ENCODE measurements around the gene KCNMA1. TPM values are rescaled to one million over a fixed set of nuclear protein-coding genes. Genes with fewer than 3 reads are reported as not detected.

KCNMA1 gene
- total RNA-seq, 4 donors from 2014 or later: 10.1 to 32.6 (median 20.1) TPM

DNA sequence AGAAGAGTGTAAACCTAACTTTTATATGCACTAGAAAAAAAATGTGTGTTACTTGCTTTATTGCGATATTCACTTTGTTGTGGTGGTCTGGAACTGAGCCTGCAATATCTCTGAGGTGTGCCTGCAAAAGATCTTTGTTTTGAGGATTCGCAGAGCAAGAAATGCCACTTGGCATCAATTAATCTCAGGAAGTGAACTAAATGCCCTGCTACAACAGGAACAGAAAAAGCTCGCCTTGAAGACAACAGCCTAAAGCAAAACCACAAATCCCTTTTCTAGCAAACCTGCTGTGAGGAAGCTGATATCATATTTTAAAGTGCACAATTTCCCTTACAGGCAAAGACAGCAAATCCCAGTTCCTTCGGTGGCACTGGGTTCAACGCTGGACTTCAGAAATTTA, 675.8 kb downstream of the KCNMA1 start:
- DNase-seq (ENCODE audit: low spot score) (no peak), ATAC-seq (ENCODE audit: low FRiP score) (no peak)
- TF ChIP-seq, protein P1, sequence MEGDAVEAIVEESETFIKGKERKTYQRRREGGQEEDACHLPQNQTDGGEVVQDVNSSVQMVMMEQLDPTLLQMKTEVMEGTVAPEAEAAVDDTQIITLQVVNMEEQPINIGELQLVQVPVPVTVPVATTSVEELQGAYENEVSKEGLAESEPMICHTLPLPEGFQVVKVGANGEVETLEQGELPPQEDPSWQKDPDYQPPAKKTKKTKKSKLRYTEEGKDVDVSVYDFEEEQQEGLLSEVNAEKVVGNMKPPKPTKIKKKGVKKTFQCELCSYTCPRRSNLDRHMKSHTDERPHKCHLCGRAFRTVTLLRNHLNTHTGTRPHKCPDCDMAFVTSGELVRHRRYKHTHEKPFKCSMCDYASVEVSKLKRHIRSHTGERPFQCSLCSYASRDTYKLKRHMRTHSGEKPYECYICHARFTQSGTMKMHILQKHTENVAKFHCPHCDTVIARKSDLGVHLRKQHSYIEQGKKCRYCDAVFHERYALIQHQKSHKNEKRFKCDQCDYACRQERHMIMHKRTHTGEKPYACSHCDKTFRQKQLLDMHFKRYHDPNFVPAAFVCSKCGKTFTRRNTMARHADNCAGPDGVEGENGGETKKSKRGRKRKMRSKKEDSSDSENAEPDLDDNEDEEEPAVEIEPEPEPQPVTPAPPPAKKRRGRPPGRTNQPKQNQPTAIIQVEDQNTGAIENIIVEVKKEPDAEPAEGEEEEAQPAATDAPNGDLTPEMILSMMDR (IDR thresholded peaks at IDR 0.05): no peak

GRCh38 chr10:76959111-76959510, 678.5 kb downstream of the KCNMA1 start:
- TF ChIP-seq, protein P1 (IDR thresholded peaks at IDR 0.05): no peak
- no peak for DNase-seq (ENCODE audit: low spot score)
- no peak for ATAC-seq (ENCODE audit: low FRiP score)

- DNase-seq (ENCODE audit: low spot score) (no peak), ATAC-seq (ENCODE audit: low FRiP score) (no peak)
- TF ChIP-seq, protein P1 (IDR thresholded peaks at IDR 0.05): no peak
These were observed 682.8 kb downstream of the KCNMA1 start for GRCh38 chr10:76954838-76955237.

- DNase-seq (ENCODE audit: low spot score) (no peak), ATAC-seq (ENCODE audit: low FRiP score) (no peak)
- TF ChIP-seq, protein P1 (IDR thresholded peaks at IDR 0.05): no peak
These were observed 687.3 kb downstream of the KCNMA1 start for GRCh38 chr10:76950354-76950753.

GRCh38 chr10:76946270-76946669, 691.3 kb downstream of the KCNMA1 start:
- ATAC-seq (ENCODE audit: low FRiP score) (no peak), DNase-seq (ENCODE audit: low spot score) (no peak)

DNA sequence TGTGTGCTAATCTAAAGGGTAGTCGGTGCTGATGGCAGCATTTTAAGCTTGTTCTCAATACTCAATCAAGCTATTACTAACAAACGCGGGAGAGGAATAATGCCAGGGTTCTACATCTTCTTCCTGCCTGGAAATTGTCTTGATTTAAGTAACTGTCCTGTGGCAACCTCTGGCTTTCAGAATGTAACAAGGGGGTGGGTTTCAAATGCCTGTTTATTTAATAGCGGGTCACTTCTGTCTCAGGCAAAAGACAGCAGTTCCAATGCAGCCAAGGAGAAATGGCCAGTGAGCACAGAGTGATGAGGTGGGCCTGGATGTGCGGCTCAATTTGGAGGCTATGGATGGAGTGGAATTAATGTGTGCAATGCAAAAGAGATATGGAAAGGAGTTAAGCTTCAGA, 692.4 kb downstream of the KCNMA1 start:
- ATAC-seq (ENCODE audit: low FRiP score) (no peak), DNase-seq (ENCODE audit: low spot score) (no peak)
- TF ChIP-seq, protein P1 (IDR thresholded peaks at IDR 0.05): no peak

More at GRCh38 chr10:76946270-76946669, 691.3 kb downstream of the KCNMA1 start:
- TF ChIP-seq, protein P1 (IDR thresholded peaks at IDR 0.05): no peak

GRCh38 chr10:76944640-76945039, 693.0 kb downstream of the KCNMA1 start:
- TF ChIP-seq, protein P1 (IDR thresholded peaks at IDR 0.05): no peak
- DNase-seq (ENCODE audit: low spot score) (no peak), ATAC-seq (ENCODE audit: low FRiP score) (no peak)
